NAMALWA (cell line): Measurements from ENCODE around the gene CACNG7.

Experiments
- DNase-seq: peaks from one replicate; pipeline ENCODE4 v3.0.0-alpha.2; 2015; ENCODE audit warnings: low spot score

Gene CACNG7

DNA sequence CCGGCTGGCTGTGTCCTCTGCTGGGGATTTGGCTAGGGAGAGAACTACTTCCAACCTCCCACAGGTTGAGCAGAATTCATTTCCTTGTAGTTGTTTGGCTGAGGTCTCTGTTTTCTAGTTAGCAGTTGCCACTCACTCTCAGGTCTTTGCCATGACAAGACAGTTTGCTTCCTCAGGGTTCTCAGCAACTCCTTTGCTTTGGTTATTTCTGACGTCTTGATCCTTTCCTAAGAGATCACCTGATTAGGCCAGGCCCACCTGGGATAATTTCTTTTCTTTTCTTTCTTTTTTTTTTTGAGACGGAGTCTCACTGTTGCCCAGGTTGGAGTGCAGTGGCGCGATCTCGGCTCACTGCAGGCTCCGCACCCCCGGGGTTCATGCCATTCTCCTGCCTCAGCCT lies 44.3 kb downstream of the CACNG7 start:
- no peak for DNase-seq

DNA sequence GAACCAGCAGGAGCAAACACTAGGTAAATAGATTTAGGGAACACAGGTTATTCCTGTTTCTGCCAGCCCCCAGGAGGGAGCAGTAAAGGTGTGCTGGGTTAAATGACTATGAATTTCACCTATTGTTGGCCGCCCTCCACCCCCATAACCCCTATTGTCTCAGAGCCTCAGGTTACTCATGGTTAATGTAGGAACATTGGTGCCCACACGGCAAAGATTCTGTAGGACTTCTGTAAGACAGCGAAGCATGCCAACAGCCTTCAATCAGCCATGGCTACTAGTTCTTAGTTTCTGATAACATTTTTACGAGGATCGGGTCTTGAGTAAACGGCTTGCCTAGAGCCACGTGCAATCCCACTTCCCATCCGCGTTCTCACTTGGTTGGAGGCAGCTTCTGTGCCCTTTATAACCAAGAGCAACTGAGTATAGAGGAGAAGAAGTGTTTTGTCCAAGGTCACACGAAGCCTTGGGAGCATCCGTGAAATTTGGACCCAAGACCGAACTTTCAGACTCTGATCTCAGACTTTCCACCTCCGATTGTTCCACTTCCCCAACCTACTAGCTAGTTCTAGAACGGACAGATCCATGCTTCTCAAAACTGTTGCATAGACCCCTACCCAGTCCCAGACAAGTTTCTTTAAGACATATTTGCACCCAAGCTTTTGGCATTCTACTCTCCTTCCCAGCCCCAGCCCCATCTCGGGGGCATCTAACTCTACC lies 48.5 kb downstream of the CACNG7 start:
- DNase-seq = no peak

DNA sequence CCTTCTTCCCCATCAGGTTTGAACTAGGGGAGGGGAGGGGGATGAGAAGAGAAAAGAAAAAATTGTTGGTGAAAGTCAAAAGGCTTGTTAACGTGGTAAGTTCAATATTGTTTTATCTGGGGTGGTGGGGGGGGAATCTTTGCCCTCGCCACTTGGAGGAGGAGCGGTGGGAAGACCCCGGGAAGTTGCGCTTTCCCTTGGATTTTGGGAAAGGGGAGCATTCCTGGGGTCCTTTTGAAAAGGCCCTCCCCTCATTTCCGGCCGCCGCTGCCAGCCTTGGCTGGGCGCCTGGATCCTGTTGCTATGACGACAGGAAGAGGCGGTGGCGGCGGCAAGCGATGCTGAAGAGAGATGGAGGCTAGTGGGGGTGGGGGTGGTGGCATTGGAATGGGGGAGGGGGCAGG lies 49.1 kb downstream of the CACNG7 start:
- no peak for DNase-seq

DNA sequence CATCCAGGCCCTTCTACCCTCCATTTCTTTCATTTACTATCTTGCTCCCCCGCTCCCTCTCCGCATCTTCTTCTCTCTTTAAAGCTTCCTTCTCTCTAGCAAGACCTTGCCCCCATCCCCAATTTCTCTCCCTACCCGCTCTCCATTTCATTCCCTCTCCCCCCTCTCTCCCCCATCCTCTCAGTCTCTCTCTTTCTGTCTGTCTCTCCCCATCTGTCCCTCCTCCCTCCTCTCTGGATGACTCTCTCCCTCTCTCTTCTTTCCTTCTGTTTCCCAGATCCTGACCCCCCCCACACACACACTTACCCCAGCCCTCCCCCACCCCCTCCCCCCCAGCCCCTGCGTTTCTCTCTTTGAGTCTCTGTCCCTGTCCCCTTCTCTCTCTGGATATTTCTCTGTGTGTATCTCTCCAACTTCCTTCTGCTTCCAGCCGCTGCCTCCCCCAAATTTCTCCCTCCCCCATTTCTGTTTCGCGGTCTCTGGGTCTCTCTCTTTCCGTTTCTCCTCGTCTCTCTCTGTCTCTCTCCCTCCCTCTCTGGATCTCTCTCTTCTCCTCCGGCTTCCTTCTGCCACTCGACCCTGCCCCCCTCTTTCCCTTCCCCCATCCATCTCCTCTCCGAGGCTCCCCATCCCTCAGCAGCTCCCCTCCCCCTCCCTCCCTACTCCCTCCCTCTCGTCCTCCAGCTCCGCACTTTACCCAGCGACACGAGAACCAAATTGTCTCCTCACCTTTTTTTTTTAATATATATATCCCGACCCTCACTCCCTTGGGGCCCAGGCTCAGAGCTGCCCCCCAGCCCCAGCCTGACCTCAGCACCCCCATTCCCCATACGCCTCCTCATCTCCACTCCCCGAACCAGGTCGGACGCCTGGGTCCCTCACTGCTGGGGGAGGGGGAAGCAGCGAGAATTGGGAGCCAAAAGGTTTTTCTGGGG lies 50.0 kb downstream of the CACNG7 start:
- no peak for DNase-seq

DNA sequence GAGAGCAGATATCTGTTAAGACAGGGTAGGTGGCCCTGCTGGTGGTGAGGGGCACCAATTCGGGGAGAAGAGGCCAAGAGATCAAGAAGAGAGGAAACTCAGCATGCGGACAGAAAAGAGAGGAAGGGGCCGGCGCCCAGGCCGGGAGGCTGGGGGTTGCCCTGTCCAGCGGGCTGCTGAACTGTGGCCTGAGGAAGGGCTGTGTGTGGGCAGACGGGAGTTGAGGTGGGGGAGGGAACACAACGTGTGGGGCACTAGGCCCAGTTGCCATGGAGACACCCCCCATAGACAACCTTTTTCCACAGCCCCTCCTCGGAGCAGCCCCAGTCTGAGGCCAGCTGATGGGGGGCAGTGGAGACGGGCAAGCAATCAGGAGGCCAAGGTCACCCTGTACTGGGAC lies 51.1 kb downstream of the CACNG7 start:
- no peak for DNase-seq

DNA sequence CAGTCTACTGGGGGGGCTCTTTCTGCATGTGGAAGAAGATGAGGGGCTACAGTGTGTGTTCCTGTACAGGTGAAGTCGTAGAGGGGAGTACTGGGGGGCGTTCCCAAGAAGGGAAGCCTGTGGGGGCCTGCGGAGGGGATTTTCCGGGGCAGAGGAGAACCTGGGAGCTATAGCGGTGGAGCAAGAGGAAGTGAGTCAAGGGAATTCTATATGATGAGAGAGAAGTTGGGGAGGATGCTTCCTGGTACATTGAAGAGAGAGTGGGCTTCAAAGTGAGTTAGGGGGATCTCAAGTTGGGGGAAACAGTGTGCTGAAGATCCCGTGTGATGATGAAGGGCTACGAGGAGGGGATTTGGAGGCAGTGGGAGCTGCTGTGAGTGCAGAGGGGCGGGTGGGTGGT lies 51.8 kb downstream of the CACNG7 start:
- no peak for DNase-seq

DNA sequence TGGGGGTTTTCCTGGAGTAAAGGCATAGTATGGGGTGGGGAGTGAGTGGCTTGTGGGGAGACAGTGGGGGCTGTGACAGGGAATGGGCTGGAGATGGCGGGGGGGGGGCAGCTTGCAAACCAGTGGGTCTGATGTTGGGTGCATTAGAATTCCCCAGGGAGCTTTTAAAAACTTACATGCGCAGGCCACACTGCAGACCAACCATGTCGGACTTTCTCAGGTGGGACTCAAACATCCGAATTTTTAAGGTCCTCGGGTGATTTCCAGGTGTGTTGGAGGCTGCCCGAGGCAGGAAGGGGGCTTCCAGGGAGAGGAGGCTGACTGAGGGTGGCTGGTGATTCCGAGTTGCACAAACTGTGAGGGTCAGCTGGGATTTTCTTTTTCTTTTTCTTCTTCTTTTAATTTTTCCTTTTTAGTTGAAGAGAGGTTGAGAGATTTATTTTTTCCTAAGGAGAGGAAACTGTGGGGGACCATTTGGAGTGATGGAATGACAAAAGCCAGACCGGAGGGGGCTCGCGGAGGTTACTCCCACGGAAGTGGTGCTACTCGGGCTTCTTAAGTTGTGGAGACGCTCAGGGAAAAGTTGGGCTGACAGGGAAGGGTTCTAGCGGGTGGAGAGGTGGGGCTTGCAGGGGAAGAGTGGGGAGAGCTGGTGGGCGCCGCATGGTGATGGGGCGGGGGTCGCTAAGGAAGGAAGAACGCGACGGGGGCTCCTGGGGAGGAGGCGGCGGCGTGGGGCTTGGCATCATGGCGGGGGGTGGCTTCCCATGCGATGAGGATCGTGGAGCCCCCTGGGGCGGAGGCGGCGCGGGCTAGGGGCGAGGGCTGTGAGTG lies 52.7 kb downstream of the CACNG7 start:
- no peak for DNase-seq

DNA sequence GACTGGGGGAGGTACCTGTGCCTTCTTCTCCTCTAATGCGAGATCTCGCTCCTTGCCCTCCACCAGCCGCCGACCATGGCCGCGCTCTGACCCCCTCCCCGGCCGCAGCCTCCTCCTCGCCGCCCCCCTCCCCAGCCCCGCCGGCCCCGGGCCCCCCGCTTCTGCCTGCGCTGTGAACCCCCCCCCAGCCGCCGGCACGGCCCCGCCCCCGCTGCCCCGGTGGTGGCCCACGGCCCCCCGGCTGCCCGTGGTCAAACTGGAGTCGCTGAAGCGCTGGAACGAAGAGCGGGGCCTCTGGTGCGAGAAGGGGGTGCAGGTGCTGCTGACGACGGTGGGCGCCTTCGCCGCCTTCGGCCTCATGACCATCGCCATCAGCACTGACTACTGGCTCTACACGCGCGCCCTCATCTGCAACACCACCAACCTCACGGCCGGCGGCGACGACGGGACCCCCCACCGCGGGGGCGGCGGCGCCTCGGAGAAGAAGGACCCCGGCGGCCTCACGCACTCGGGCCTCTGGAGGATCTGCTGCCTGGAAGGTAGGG lies 53.9 kb downstream of the CACNG7 start, which contains the start of gene CACNG8:
CACNG8 (plus strand) TSS at position 51 of the 545 bp plus-strand sequence.
- no peak for DNase-seq

DNA sequence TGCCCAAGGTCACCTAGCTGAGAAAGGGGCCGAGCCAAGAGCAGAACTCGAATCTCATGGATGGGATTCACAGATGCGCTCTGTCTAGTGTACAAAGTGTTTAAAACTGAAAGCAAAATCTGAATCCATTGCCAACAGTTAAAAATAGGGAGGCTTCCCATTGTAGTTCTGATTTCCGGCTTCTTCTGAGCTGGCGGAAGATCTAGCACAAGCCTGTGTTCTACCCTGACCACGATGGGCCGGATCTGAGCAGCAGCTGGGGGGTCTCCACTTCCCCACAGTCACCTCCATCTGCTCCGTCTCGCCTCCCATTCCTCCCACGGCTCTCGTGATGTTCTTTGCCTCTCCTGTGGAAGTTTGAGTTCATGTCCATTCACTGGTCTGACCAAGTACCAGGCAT lies 56.0 kb downstream of the CACNG7 start:
- no peak for DNase-seq

DNA sequence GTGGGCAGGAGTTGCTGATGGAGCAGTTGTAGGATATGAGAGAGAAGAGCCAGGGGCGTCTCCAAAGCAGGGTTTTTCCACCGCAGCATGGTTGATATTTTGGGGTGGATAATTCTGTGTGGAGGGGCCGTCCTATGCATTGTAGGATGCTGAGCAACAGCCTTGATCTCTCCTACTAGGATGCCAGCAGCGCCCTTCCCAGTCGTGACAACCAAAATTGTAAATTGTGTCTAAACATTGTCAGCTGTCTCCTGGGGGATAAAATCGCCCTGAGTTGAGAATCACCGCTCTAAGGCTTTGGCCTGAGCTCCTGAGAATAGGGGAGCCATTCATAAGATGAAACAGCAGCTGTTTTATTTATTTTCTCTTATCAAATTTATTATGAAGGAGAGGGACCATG lies 57.9 kb downstream of the CACNG7 start:
- no peak for DNase-seq

DNA sequence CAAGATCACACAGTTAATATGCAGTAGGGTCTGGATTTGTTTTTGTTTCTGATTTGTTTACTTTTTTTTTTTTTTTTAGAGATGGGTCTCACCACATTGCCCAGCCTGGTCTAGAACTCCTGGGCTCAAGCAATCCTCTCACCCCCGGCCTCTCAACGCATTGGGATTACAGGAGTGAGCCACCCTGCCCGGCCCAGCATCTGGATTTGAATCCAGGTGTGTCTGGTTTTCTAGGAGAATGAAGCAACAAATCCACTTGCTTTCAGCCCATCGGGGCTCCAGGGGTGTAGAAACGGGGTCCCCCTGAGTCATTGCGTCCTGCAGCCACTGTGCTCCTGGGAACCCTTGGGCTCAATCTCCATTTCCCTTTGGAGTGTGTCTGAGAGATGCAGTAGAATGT lies 60.3 kb downstream of the CACNG7 start:
- DNase-seq = no peak

DNA sequence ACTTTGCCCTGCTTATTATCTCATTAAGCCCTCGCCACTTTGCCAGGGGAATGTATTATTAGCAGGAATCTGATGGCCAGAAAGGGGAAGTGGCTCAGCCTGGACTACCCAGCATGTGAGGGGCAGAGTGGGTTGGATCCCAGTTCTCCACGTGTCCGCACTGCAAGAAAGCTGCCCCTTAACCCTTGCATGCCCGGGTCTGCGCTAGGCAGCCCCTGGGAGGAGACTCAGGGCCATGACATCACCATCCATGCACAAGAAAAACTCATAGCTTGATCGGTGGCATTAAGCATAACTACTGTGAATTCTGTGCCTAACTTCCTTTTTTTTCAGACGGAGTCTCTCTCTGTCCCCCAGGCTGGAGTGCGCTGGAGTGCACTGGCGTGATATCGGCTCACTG lies 62.6 kb downstream of the CACNG7 start:
- DNase-seq = no peak

DNA sequence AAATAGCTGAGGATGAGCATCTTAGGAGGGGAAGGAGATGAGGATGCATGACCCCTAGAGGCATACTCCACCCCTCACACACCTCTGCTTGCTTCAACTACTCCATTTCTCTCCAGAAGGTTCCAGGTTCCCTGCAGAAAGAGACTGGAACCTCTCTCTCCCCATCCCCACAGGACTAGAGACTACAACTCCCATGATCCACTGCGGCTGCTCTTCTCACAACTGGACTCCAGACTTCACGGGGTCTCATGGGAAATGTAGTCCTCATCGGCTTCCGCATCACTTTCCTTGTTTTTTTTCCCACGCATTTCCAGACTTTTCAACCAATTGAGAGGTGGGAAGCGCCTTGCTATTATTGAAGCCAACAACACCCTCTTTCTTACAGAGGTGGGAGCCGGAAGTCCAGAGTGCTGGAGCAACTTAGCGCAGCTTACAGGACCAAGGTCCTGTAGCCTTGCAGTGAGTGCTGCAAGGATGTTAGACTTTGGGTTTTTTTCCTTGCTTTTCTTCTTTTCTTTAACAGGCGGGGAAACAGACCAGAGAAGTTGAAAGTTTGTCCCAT lies 68.4 kb downstream of the CACNG7 start:
- DNase-seq = peak; percentile 82

DNA sequence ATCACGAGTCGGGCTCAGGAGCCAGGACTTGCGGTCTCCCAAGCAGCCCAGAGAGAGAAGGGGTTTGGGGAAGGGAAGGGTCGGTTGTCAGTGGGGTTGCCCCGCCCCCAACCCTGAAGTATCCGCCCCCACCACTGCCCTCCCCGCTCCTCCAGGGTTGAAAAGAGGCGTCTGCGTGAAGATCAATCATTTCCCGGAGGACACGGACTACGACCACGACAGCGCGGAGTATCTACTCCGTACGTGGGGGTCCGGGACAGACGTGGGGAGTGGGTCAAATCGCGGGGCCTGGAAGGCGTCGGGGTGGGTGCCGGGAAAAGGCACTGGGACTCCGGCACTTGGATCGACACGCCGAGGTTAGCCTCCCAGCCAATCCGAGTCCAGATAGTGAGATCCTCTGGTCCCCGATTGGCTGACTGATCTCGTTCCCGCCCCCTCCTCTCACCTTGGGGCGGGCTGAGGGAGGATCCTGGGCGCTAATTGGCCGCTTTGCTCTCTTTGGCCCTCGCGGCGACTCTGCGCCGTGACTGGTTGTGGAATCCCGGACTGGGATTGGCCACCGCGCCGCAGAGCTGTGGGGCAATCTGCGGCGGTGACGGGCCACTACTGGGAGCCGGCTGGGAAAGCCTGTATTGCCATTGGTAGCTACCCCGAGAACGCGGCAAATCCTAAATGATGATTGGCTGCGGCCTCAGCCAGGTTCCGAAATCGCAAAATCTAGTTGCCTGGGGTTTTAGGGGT lies 69.1 kb downstream of the CACNG7 start:
- peak; percentile 36 for DNase-seq

DNA sequence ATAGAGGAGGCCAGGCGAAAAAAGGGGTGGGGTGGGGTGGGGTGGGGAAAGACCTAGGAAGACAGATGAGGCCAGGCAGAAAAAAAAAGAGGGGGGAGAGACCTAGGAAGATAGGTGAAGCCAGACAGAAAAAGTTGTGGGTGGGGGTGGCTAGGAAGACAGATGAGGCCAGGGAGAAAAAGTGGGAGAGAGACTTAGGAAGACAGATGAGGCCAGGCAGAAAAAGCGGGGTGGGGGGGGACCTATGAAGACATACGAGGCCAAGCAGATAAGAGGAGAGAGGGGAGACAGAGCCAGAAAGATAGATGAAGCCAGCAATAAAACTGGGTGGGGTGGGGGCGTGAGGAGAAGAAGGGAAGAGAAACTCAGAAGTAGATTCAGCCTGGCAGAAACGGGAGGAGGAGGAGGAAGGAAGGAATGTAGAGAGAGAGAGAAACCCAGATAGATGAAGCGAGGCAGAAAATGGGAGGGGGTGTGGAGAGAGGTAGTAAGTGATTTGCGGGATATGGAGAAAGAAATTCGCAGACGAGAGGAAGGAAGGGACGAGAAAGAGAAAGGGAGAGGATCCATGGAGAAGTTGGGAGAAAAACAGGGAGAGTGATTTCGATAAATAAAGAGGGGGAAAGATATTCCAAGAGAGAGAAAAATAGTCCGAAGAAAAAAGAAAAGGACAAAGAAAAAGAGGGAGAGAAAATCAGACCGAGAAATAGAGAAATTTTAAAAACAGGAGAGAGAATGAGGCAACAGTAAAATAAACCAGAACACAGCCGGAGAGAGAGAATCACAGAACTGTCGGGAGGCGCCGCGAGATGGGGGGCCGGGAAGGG lies 70.1 kb downstream of the CACNG7 start:
- DNase-seq = no peak

DNA sequence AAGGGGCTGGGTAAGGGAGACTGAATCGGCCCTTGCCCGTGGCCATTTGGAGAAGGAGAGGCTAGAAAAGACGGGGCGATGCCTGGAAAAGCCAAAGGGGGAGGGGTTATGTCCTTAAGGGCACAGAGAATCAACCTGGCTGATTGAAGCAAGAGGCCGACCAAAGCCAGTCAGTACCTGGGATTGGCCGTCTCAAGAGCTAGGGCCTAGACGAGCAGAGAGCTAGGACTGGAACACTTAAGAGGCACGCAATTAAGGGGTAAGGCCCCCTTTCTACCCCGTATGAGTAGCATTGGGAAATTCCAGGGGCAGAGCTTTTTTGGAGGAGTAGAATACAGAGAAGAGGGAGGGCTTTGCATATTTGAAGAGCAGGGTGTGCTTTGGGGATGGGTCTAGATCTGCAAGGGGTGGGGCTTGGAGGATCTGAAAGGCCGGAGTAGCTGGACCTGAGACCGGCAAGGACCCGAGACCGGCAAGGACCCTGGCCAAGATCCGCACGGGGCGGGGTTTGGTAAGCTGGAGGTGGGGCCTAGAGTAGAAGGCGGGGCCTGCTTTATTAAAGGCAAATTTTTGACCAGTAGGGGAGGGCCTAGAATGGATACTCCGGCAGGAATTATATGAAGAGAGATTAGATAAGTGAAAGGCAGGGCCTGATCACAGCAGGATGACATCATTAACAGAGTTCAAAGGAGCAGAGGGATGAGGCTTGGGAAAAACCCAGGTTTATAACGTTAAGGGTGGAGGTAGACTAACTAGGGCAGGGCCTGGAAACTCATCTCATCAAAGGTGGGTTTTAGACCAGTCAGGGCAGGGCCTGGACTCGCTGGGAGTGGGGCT lies 71.7 kb downstream of the CACNG7 start:
- no peak for DNase-seq

DNA sequence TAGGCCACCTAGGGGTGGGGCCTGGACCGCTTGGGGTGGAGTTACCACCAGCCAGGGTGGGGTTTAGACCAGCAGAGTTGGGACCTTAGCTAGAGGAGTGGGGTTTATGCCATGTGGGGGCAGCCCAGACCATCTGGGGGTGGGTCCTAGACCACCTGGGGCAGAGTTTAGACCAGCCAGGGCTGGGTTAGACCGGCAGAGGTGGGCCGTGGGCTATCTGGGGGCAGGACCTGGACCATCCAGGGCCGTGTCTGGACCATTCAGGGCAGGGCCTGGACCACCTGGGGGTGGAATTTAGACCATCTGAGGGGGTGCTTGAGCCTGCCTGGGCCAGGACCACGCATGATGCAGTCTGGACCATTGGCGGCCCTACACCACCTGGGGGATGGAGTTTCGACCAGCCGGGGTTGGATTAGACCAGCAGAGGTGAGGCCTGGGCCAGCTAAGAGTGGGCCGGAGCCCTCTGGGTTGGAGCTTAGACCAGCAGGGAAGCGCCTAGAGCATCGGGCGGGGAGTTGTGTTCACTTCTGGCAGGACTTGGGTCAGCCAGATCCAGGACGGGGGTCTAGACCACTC lies 72.4 kb downstream of the CACNG7 start:
- DNase-seq = no peak

DNA sequence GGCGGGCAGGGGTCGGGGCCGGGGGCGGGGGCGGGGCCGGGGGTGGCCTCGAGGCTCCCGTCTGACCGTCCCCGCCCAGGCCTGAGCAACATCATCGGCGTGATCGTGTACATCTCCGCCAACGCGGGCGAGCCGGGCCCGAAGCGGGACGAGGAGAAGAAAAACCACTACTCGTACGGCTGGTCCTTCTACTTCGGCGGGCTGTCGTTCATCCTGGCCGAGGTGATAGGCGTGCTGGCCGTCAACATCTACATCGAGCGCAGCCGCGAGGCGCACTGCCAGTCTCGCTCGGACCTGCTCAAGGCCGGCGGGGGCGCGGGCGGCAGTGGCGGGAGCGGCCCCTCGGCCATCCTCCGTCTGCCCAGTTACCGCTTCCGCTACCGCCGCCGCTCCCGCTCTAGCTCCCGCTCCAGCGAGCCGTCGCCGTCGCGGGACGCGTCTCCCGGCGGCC lies 72.9 kb downstream of the CACNG7 start:
- DNase-seq = no peak

DNA sequence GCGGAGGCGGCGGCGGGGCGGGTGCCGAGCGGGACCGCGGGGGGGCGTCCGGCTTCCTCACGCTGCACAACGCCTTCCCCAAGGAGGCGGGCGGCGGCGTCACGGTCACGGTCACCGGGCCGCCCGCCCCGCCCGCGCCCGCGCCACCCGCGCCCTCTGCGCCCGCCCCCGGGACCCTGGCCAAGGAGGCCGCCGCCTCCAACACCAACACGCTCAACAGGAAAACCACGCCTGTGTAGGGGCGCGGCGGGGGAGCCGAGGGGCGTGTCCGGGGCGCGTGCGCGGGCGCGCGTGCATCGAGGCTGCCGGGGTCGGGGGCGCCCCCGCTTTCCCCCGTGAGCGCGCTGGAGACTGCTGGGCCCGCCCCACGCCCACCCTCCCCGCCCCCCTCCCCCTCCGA lies 73.5 kb downstream of the CACNG7 start:
- DNase-seq = no peak
